HG03196 (cell line): Measurements from ENCODE around the gene MYO16.
"Not testable (repeated sequence)": the region's sequence is repeated elsewhere in the genome, so short reads cannot be mapped to it uniquely, and the experiment has no call there.

Experiments used
- ATAC-seq: cut with Tn5 transposase; IDR thresholded peaks from one replicate; pipeline ENCODE4 v1.9.1; 2021; ENCODE audit not compliant: unreplicated experiment

The MYO16 gene

GRCh38 chr13:109033090-109033489 lies 403.7 kb downstream of the MYO16 start:
- no peak for ATAC-seq

DNA sequence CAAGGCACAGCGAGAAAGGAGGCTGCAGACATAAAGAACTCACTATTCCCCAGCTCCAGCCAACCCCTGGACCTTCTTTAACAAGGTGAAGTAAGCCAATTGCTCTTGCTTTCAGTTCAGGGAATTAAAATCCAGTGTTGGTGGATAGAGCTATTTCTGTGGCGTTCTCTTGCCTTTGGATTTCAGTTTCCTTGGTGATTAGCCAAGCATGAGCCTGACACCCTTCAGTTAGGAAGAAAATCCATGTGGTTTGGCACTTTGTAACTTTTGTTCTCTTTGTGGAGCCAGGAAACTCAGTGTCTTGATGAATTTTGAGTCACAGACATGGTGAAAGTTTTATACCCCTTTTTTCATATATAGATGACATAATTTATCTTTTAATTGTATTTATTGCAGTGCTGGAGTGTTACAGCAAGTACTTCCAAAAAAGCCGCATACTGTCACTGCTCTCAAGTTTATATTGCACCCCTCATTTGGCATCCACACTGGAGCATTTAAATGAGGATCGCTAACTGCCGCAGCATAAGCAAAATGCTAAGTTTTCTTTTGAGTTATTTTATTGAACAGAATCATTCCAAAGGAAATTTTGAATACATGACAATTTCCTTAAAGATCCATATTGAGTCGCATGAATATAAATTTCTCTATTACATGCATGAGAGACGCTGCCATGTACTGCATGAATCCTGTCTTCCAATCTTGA lies 406.8 kb downstream of the MYO16 start:
- ATAC-seq = no peak

DNA sequence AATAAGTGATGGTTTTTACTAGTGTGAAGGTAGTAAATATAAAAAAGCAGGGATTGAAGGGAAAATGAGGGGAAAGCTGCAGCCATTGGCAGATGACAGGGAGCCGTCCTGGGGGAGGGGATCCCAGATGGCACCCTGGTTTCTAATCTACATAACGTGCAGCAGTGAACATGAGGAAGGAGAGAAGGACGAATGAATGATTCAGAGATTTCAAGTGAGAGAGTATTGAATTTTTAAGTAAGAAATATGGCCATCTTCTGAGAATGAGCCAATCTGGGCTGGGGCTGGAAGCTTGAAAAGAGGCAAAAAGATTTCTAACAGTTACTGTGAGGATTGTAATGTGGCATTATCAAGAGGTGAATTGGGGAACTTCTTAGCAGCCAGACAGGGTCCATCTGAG lies 414.2 kb downstream of the MYO16 start:
- no peak for ATAC-seq

- no peak for ATAC-seq
These were observed 426.4 kb downstream of the MYO16 start for GRCh38 chr13:109055850-109056249.

DNA sequence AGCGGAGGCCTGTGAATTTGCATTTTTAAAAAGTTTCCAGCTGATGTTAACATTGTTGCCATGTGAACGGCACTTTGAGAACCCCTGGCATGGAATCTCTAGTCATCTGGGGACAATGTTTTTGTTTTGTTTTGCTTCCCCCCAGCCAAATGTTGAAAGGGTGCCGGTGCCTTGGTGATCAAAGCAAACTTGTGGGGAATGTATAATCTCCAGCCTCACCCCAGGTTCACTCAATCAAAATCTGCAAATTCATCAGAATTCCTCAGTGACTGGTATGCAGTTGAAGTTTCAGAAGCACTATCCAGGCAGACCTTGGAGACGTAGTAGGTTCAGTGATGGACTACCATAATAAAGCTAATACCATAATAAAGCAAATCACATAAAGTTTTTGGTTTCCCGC lies 428.7 kb downstream of the MYO16 start:
- no peak for ATAC-seq

- no peak for ATAC-seq
These were observed 443.1 kb downstream of the MYO16 start for GRCh38 chr13:109072505-109072904.

- ATAC-seq = no peak
These were observed 445.0 kb downstream of the MYO16 start for GRCh38 chr13:109074436-109074835.

DNA sequence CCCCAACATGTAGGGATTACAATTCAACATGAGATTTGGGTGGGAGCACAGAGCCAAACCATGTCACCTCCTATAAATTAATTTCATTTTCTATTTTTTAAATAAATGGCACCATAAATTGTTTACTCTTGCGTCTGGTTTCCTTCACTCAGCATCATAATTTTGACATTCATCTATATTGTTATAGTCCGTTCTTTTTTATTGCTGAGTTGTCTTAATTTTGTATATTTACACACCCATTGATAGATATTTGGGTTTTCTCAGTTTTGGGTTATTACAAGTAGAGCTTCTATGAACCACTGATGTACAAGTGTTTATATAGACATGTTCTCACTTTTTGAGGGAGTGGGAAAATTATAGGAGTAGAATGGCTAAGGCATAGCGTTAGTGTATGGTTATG lies 445.4 kb downstream of the MYO16 start:
- ATAC-seq = no peak

DNA sequence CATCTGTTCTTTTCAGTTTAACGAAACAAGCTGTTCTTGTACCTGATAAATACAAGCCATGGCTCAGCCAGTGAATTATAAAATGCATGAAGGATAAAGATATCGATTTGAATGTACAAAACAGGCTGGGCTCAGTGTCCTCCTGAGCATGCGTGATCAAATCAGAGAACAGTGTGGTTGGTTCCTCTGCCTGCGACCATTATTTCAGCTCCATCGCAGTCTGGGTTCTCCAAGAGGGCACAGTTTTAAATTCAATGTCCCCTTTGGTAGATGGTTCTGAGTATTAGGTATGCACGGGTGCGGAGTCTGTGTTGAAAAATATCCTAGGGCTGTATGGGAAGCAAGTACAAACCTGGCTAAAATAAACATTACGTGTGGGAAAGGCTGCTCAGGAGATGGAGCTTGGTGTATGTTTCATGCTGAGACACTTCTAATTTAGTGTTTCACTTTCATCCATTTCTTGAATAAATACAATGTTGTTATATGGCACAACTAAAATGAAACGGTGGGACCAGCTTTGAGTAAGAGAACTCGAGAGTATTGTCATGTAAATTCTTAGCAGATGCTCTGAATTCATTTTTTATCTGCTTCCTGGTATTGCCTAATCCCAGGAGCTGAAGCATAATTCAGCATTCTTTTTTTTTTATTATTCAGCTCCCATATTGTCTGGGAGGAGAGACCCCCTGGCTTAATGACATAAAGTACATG lies 458.7 kb downstream of the MYO16 start:
- no peak for ATAC-seq

DNA sequence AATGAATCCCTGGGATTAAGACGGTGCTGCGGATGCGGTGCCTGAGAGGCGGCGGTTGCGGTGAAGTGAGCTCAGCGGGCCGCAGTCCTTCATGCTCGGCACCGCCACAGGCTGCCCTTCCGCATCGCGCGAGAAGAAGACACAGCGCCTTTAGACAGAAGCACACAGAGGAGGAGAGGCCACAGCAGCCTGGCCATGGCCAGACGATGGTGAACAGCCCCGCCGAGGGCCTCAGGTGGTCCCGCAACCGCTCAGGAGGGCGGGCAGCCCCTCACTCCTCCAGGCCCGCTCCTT lies 459.2 kb downstream of the MYO16 start:
- no peak for ATAC-seq

GRCh38 chr13:109090796-109091195 lies 461.4 kb downstream of the MYO16 start:
- no peak for ATAC-seq

DNA sequence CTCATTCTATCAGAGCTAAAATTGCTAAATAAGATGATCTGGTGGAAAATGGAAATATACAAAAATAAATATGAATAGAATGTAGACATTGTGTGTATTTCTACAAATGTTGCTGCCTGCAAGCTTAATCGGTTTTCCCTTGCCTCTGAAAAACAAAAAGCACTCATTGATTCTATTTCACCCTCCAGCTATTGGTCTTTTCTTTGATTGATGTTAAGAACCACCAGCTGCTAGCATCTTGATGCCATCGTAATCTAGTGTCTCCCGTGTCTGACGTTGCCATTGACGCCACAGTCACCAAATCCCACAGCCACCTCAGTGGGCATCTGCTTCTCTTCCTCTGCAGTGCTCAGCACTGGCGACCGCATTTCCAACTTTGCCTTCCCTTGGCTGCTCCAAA lies 461.8 kb downstream of the MYO16 start:
- no peak for ATAC-seq

DNA sequence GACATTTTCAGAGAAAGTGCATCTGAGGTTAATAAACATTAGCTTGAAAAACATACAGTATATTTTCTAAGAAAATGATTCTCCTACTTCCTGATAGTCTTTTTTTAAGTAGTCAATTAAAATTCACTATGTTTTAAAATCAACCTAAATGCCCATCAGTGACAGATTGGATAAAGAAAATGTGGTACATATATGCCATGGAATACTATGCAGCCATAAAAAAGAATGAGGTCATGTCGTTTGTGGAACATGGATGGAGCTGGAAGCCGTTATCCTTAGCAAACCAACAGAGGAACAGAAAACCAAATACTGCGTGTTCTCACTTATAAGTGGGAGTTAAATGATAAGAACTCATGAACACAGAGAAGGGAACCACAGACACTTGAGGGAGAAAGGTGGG lies 462.8 kb downstream of the MYO16 start:
- ATAC-seq = not testable (repeated sequence)

- ATAC-seq = no peak
These were observed 464.6 kb downstream of the MYO16 start for GRCh38 chr13:109093998-109094397.

GRCh38 chr13:109095126-109095525 lies 465.7 kb downstream of the MYO16 start:
- ATAC-seq = no peak

DNA sequence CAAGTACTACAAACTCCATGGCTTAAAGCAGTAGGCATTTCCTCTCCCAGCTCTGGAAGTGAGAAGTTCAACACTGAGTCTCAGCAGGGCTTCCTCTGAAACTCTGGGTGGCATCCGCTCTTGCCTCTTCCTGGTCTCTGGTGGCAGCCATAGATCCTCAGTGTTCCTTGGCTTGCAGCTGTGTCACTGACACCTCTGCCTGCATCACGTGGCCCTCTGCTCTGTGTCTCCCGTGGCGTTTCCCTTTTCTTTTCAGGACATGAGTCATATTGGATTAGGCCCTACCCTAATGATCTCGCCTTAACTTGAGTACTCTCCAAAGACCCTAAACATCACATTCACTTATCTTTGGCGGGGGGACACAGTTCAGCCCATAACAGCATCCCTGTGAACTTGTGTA lies 466.7 kb downstream of the MYO16 start:
- no peak for ATAC-seq

- no peak for ATAC-seq
These were observed 471.4 kb downstream of the MYO16 start for GRCh38 chr13:109100705-109101304.

GRCh38 chr13:109101550-109102144 lies 472.2 kb downstream of the MYO16 start:
- no peak for ATAC-seq

DNA sequence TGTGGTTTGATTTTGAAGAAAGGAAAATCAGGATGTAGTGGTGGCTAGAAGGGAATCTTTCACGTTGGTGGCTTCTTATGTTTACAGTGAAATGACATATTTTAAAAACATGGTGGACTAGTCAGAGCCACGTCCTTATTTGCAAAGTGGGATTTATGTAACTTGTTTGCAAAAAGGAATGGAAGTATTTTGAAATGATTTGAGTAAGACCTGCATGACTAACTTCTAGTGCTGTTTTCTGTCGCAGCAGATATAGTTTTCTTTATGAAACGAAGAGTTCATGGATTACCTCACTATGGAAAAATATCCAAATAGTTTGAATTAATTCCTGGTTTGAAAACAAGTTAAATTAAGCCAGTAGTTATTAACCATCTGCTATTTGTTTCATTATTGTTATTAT lies 476.5 kb downstream of the MYO16 start:
- no peak for ATAC-seq

DNA sequence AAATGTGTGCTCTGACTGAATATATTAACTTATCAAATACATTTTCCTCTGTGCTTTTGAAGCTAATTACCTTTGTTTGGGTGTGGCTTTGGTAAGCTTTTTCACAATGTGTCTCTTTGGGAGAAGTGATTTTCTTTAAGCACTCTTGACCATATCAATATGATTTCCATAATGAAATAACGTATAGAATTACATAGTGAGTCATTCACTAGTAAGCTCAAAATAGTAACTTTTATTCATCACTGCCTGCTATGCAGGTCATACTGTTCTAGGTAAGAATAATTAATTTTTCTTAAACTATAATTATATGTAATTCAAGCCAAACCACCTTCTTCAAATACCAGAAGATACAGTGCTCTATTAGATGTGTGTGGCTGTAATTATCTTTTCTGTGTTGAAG lies 480.7 kb downstream of the MYO16 start:
- ATAC-seq = no peak

DNA sequence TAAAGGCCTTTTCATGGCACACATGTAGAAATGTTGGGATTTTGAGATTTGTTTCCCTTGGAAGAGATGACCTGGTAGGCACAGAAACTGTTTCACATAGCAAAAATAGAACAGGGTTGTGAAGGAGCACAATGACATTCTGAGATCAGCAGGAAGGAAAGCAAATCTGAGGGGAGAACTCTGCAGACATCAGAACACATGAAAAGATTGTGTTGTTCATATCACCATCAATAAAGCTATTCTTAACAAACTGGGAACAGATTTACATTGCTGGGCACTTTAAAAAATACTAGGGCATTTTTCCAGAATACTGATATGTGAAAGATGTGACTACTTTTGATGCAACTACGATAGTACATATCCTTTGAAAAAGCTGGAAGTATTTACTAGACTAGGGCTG lies 481.7 kb downstream of the MYO16 start:
- ATAC-seq = no peak

DNA sequence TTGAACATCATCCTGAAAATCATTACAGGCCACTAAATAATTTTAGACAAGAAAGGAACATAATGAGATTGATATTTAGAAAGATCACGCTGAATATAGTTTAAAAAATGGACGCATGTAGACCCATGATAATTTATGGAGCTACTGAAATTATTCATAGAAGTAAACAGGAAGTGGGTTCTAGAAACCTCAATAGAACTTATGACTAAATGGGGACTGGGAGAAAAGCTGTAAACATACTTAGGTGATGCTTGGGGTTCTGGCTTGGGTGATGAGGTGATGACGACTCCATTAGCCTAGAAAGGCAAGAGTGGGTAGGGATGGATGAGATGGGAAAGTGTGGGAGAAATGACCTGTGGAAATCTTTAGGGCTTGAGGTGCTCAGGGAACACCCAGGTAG lies 484.0 kb downstream of the MYO16 start:
- no peak for ATAC-seq
